COLO829 (cell line): Measurements from ENCODE around the gene PADI4.

Source experiments
- DNase-seq: peaks from one replicate; pipeline ENCODE4 v3.0.0; 2012; ENCODE audit warnings: low spot score

The PADI4 gene

GRCh38 chr1:17350928-17351446 is 43.0 kb downstream of the PADI4 start:
- DNase-seq = no peak

DNA sequence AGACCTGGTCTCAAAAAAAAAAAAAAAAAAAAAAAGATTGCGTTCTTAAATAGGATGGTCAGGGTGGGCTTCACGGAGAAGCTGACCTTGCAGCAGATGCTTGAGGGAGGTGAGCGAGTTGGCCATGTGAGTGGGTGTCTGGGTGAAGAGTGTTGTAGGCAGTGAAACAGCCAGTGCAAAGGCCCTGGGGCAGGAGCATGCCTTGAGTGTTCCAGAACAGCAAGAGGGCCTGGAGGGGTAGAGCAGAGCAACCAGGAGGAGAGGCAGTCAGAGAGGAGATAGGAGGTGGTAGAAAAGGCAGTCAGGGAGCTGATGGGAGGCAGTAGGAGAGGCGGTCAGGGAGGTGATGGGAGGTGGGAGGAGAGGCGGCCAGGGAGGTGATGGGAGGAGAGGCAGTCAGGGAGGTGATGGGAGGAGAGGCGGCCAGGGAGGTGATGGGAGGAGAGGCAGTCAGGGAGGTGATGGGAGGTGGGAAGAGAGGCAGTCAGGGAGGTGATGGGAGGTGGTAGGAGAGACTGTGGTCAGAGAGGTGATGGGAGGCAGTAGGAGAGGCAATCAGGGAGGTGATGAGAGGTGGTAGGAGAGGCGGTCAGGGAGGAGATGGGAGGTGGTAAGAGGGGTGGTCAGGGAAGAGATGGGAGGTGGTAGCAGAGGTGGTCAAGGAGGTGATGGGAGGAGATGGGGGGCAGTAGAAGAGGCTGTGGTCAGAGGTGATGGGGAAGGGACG is 43.8 kb downstream of the PADI4 start:
- DNase-seq = no peak

DNA sequence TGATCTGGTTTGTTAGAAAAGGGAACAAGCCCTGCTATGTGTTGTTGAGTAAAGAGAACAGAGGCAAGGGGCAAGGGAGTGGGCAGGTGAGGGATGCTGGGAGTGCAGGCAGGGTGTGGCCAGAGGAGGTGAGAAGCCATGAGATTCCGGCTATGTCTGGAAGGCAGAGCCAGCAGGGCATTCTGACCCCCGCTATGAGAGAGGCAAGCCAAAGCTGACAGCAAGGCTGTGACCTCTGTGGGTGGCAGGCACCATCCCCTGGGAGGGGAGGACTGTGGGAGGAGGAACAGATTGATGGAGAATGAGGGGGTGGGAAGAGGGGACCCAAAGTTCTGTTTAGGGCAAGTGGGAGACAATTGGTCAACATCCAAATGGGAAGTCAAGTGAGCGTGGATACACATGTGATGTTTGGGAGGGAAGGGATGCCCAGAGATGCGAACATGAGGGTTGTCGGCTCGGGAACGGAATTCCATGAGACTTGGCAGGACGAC is 44.5 kb downstream of the PADI4 start:
- no peak for DNase-seq

GRCh38 chr1:17355898-17356297 is 47.9 kb downstream of the PADI4 start:
- DNase-seq = no peak

- no peak for DNase-seq
Measured at GRCh38 chr1:17356387-17357026, 48.5 kb downstream of the PADI4 start.

GRCh38 chr1:17358557-17358956 is 50.6 kb downstream of the PADI4 start:
- no peak for DNase-seq

GRCh38 chr1:17359031-17359430 is 51.0 kb downstream of the PADI4 start:
- no peak for DNase-seq

- DNase-seq = no peak
Measured at GRCh38 chr1:17359808-17360207, 51.8 kb downstream of the PADI4 start.

DNA sequence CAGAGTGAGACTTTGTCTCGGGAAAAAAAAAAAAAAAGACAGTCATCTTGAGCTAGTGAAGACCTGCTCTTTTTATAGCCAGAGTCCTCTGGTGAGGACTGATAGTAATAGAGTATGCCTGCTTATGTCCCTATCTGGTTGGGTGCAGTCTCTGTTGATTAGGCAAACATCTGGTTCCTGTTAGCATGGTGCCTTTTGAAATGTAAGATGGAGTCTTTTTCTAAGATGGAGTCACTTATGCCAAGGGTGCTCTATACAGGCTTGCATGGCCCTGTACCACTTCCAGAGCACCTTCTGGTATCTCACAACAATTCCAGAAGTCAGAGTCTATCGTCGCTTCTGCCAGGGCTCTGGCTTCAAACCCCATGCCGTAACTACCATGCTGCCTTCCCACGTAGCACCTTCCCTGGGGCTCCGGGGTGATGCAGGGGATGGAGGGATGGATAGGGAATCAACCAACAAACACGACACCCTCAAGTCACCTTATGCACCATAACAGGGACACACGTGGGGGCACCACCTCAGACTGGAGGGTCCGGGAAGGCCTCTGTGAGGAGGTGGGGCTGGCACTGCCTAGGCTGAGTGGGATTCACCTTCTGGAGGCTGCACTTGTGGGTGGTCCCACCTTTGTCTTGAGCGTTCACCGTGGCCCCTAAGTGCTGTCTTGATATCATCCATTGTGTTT is 52.4 kb downstream of the PADI4 start:
- DNase-seq = no peak

GRCh38 chr1:17361687-17362086 is 53.7 kb downstream of the PADI4 start:
- no peak for DNase-seq

DNA sequence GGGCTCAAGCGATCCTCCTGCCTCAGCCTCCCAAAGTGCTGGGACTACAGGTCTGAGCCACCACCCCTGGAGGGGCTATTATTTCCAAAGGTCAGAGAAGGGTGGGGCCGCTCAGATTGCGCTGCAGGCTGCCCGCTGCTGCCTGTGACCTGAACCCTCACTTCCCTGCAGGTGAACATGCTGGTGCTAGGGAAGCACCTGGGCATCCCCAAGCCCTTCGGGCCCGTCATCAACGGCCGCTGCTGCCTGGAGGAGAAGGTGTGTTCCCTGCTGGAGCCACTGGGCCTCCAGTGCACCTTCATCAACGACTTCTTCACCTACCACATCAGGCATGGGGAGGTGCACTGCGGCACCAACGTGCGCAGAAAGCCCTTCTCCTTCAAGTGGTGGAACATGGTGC is 55.4 kb downstream of the PADI4 start:
- no peak for DNase-seq

- DNase-seq = no peak
Measured at GRCh38 chr1:17363771-17364170, 55.8 kb downstream of the PADI4 start.

- no peak for DNase-seq
Measured at GRCh38 chr1:17365293-17365692, 57.3 kb downstream of the PADI4 start.

DNA sequence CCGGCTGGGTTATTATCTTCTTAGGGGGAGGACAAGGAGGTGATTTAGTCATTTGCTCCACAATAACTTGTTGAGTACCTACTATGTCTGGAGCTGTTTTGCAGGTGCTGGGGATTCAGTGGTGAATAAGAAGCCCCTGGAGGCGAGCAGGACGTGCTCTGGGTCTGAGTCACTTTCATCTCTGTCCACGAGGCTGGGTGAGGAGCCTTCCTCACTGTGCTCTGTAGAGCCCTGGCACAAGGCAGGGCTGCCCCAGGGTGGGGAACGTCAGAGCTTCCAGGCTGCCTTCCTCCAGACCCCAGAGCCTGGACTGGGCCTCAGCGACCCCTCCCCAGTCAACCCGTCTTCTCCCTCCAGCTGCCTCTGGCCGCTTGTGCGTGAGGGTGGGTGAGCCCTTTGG is 61.5 kb downstream of the PADI4 start:
- no peak for DNase-seq

GRCh38 chr1:17370618-17371017 is 62.6 kb downstream of the PADI4 start:
- DNase-seq = no peak

GRCh38 chr1:17371896-17372295 is 63.9 kb downstream of the PADI4 start, which contains the start of gene PADI6:
PADI6 (plus strand) TSS chr1:17372196; CDS start chr1:17372246, 50 bp downstream.
- DNase-seq = no peak

- DNase-seq = no peak
Measured at GRCh38 chr1:17372955-17373354, 65.0 kb downstream of the PADI4 start.

DNA sequence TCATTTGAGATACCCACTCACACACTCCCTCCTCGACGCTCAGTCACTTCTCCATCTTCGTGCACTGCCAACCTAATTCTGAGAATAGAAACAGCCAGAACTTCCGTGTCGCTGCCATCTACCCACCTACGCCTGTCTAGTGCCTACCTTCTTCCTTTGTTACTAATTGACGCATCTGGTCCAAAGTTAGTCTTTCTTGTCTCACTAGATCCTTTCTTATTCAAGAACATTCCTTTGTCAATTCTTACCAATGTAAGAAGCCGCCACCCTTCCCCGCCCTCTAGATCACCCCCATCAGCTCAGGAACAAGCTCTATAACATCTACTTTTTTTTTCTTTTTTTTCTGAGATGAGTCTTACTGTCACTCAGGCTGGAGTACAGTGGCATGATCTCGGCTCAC is 67.7 kb downstream of the PADI4 start:
- no peak for DNase-seq

DNA sequence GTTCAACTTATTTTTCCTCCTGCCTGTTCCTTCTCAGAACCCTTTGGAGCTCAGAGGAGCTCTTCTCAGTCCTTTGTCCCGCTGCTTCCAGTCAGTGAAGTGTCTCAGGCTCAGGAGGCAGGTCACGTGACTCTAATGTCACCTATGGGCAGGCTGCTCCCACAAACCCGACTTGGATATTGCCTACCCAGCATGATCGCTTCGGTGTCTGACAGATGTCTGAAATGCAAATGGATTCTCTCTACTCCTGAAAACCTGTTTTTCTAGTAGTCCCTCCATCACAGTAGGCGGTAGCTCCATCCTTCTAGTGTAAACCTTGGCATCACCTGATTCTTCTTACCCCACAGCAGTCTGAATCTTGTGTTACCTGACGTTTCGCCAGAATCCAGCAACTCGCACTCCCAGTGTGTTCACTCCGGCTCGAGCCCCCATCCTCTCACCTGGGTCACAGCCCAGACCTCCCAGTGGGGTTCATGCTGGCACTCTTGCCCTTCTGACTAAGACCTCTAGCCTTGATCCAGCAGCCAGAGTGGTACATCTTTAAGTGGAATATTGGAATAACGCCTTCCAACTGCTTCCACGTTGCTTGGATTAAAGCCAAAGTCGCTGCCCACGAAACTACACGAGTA is 69.4 kb downstream of the PADI4 start:
- DNase-seq = no peak

GRCh38 chr1:17381161-17381560 is 73.2 kb downstream of the PADI4 start:
- DNase-seq = no peak

GRCh38 chr1:17392199-17392740 is 84.3 kb downstream of the PADI4 start:
- no peak for DNase-seq

DNA sequence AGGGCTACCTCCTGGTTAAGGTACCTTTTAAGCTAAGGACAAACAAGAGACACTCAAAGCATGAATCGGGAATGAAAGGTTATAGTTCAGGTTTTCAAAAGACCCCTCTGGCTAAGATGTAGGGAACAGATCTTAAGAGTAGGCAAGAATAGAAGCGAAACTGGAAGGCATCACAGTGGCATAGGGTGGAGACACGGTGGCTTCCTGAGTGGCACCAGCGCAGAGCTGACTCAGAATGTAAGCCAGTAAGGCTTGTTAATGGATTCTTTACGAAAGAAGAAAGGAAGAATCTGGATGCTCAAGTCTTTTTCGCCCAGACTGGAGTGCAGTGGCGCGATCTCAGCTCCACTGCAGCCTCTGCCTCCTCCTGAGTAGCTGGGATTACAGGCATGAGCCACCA is 85.2 kb downstream of the PADI4 start:
- DNase-seq = no peak
